Measurements from ENCODE around the gene SH3BP5L.

Gene SH3BP5L

GRCh38 chr1:248817065-248817464, 8.7 kb downstream of the SH3BP5L start:
- Histone ChIP-seq H3K27me3 (ENCODE audit: control insufficient read depth, insufficient read depth, low read length) (no peaks in the 10 kb centered on the region), H3K9me3 (ENCODE audit: control insufficient read depth, insufficient read depth, low read length) (no peaks in the 10 kb centered on the region), H3K9ac (ENCODE audit: low read depth, low read length) (no peak overlapping the region), H3K27ac (ENCODE audit: low read depth, low read length) (no peak overlapping the region), H3K4me1 (ENCODE audit: control insufficient read depth, insufficient read depth, low read length) (peaks cover 8% of the 10 kb centered on the region; the same call in 1 of the 2 replicates), H3K4me3 (ENCODE audit: low read depth, low read length) (no peak overlapping the region), H3K36me3 (ENCODE audit: control insufficient read depth, insufficient read depth, low read length) (peaks cover 76% of the 10 kb centered on the region)

GRCh38 chr1:248816042-248816851, 9.5 kb downstream of the SH3BP5L start:
- Histone ChIP-seq H3K36me3 (ENCODE audit: control insufficient read depth, insufficient read depth, low read length) (peaks cover 74% of the 10 kb centered on the region), H3K27ac (ENCODE audit: low read depth, low read length) (no peak overlapping the region), H3K9ac (ENCODE audit: low read depth, low read length) (no peak overlapping the region)

GRCh38 chr1:248815407-248816034, 10.2 kb downstream of the SH3BP5L start:
- no peaks in the 10 kb centered on the region for H3K9me3 ChIP-seq (ENCODE audit: control insufficient read depth, insufficient read depth, low read length)
- H3K27me3 ChIP-seq (ENCODE audit: control insufficient read depth, insufficient read depth, low read length), result no peaks in the 10 kb centered on the region
- no peak overlapping the region for H3K4me3 ChIP-seq (ENCODE audit: low read depth, low read length)
- H3K4me1 ChIP-seq (ENCODE audit: control insufficient read depth, insufficient read depth, low read length), result peaks cover 8% of the 10 kb centered on the region; the same call in 1 of the 2 replicates
- H3K36me3 ChIP-seq (ENCODE audit: control insufficient read depth, insufficient read depth, low read length), result peaks cover 72% of the 10 kb centered on the region
- H3K9ac ChIP-seq (ENCODE audit: low read depth, low read length), result no peak overlapping the region
- H3K27ac ChIP-seq (ENCODE audit: low read depth, low read length), result no peak overlapping the region

More at GRCh38 chr1:248816042-248816851, 9.5 kb downstream of the SH3BP5L start:
- peaks cover 8% of the 10 kb centered on the region; the same call in 1 of the 2 replicates for H3K4me1 ChIP-seq (ENCODE audit: control insufficient read depth, insufficient read depth, low read length)
- no peaks in the 10 kb centered on the region for H3K9me3 ChIP-seq (ENCODE audit: control insufficient read depth, insufficient read depth, low read length)
- no peak overlapping the region for H3K4me3 ChIP-seq (ENCODE audit: low read depth, low read length)
- H3K27me3 ChIP-seq (ENCODE audit: control insufficient read depth, insufficient read depth, low read length), result no peaks in the 10 kb centered on the region

- H3K27me3 ChIP-seq (ENCODE audit: control insufficient read depth, insufficient read depth, low read length), result no peaks in the 10 kb centered on the region
- no peak overlapping the region for H3K9ac ChIP-seq (ENCODE audit: low read depth, low read length)
- H3K4me1 ChIP-seq (ENCODE audit: control insufficient read depth, insufficient read depth, low read length), result peaks cover 8% of the 10 kb centered on the region; the same call in 1 of the 2 replicates
- no peaks in the 10 kb centered on the region for H3K9me3 ChIP-seq (ENCODE audit: control insufficient read depth, insufficient read depth, low read length)
- no peak overlapping the region for H3K27ac ChIP-seq (ENCODE audit: low read depth, low read length)
- H3K4me3 ChIP-seq (ENCODE audit: low read depth, low read length), result no peak overlapping the region
- H3K36me3 ChIP-seq (ENCODE audit: control insufficient read depth, insufficient read depth, low read length), result peaks cover 65% of the 10 kb centered on the region
Measured at GRCh38 chr1:248814351-248814750, 11.4 kb downstream of the SH3BP5L start.

- Histone ChIP-seq H3K9ac (ENCODE audit: low read depth, low read length) (no peak overlapping the region), H3K36me3 (ENCODE audit: control insufficient read depth, insufficient read depth, low read length) (peaks cover 60% of the 10 kb centered on the region), H3K4me3 (ENCODE audit: low read depth, low read length) (no peak overlapping the region), H3K27me3 (ENCODE audit: control insufficient read depth, insufficient read depth, low read length) (no peaks in the 10 kb centered on the region), H3K9me3 (ENCODE audit: control insufficient read depth, insufficient read depth, low read length) (no peaks in the 10 kb centered on the region), H3K27ac (ENCODE audit: low read depth, low read length) (no peak overlapping the region), H3K4me1 (ENCODE audit: control insufficient read depth, insufficient read depth, low read length) (peaks cover under 1% of the 10 kb centered on the region; the same call in 1 of the 2 replicates)
Measured at GRCh38 chr1:248813546-248813945, 12.2 kb downstream of the SH3BP5L start.

GRCh38 chr1:248812736-248813425, 12.8 kb downstream of the SH3BP5L start:
- no peaks in the 10 kb centered on the region; the same call in 1 of the 2 replicates for H3K4me1 ChIP-seq (ENCODE audit: control insufficient read depth, insufficient read depth, low read length)

GRCh38 chr1:248811514-248812490, 13.9 kb downstream of the SH3BP5L start:
- Histone ChIP-seq H3K4me1 (ENCODE audit: control insufficient read depth, insufficient read depth, low read length) (no peaks in the 10 kb centered on the region; the same call in 1 of the 2 replicates), H3K9me3 (ENCODE audit: control insufficient read depth, insufficient read depth, low read length) (no peaks in the 10 kb centered on the region), H3K27ac (ENCODE audit: low read depth, low read length) (no peak overlapping the region), H3K36me3 (ENCODE audit: control insufficient read depth, insufficient read depth, low read length) (peaks cover 53% of the 10 kb centered on the region), H3K4me3 (ENCODE audit: low read depth, low read length) (no peak overlapping the region), H3K27me3 (ENCODE audit: control insufficient read depth, insufficient read depth, low read length) (no peaks in the 10 kb centered on the region), H3K9ac (ENCODE audit: low read depth, low read length) (no peak overlapping the region)

More at GRCh38 chr1:248812736-248813425, 12.8 kb downstream of the SH3BP5L start:
- no peaks in the 10 kb centered on the region for H3K27me3 ChIP-seq (ENCODE audit: control insufficient read depth, insufficient read depth, low read length)
- H3K9ac ChIP-seq (ENCODE audit: low read depth, low read length), result no peak overlapping the region
- H3K27ac ChIP-seq (ENCODE audit: low read depth, low read length), result no peak overlapping the region
- no peaks in the 10 kb centered on the region for H3K9me3 ChIP-seq (ENCODE audit: control insufficient read depth, insufficient read depth, low read length)
- peaks cover 59% of the 10 kb centered on the region for H3K36me3 ChIP-seq (ENCODE audit: control insufficient read depth, insufficient read depth, low read length)
- H3K4me3 ChIP-seq (ENCODE audit: low read depth, low read length), result no peak overlapping the region

- no peaks in the 10 kb centered on the region for H3K27me3 ChIP-seq (ENCODE audit: control insufficient read depth, insufficient read depth, low read length)
- H3K9me3 ChIP-seq (ENCODE audit: control insufficient read depth, insufficient read depth, low read length), result peaks cover under 1% of the 10 kb centered on the region; the same call in 1 of the 2 replicates
- H3K27ac ChIP-seq (ENCODE audit: low read depth, low read length), result no peak overlapping the region
- H3K4me1 ChIP-seq (ENCODE audit: control insufficient read depth, insufficient read depth, low read length), result no peaks in the 10 kb centered on the region; the same call in 1 of the 2 replicates
- H3K4me3 ChIP-seq (ENCODE audit: low read depth, low read length), result no peak overlapping the region
- no peak overlapping the region for H3K9ac ChIP-seq (ENCODE audit: low read depth, low read length)
- H3K36me3 ChIP-seq (ENCODE audit: control insufficient read depth, insufficient read depth, low read length), result peaks cover 44% of the 10 kb centered on the region
Measured at GRCh38 chr1:248810727-248811513, 14.8 kb downstream of the SH3BP5L start.

GRCh38 chr1:248810000-248810726, 15.6 kb downstream of the SH3BP5L start:
- peaks cover 40% of the 10 kb centered on the region for H3K36me3 ChIP-seq (ENCODE audit: control insufficient read depth, insufficient read depth, low read length)
- no peaks in the 10 kb centered on the region; the same call in 1 of the 2 replicates for H3K4me1 ChIP-seq (ENCODE audit: control insufficient read depth, insufficient read depth, low read length)
- H3K4me3 ChIP-seq (ENCODE audit: low read depth, low read length), result no peak overlapping the region
- peaks cover 8% of the 10 kb centered on the region for H3K9me3 ChIP-seq (ENCODE audit: control insufficient read depth, insufficient read depth, low read length)
- H3K27me3 ChIP-seq (ENCODE audit: control insufficient read depth, insufficient read depth, low read length), result no peaks in the 10 kb centered on the region
- no peak overlapping the region for H3K9ac ChIP-seq (ENCODE audit: low read depth, low read length)
- H3K27ac ChIP-seq (ENCODE audit: low read depth, low read length), result no peak overlapping the region
